GM10248 (cell line): ENCODE measurements around the gene PACS1.
"Not testable (repeated sequence)": the region's sequence is repeated elsewhere in the genome, so short reads cannot be mapped to it uniquely, and the experiment has no call there.

Experiments used
- CTCF ChIA-PET: fragments of 300-600 bp; sonication (Branson Sonifier 250); formaldehyde crosslinking; extraction: SDS; loops from one replicate; lab custom pipeline; 2021; ENCODE audit warnings: antibody characterized with exemption; lab: Yijun Ruan, JAX
- POLR2A ChIA-PET: fragments of 350-650 bp; sonication (Branson Sonifier 250); formaldehyde crosslinking; extraction: SDS; loops from one replicate; lab custom pipeline; 2020; ENCODE audit warnings: antibody characterized with exemption; lab: Yijun Ruan, JAX
- DNase-seq: peaks from one replicate; pipeline ENCODE4 v3.0.0; 2012; ENCODE audit errors: extremely low spot score
- TF ChIP-seq, protein P1 (sequence below): IDR thresholded peaks from 2 replicates; pipeline ENCODE4 v1.5.1; 2012; ENCODE audit warnings: mild to moderate bottlenecking, low read depth; ENCODE audit errors: extremely low read depth, missing control alignments, control extremely low read depth

Gene PACS1

DNA sequence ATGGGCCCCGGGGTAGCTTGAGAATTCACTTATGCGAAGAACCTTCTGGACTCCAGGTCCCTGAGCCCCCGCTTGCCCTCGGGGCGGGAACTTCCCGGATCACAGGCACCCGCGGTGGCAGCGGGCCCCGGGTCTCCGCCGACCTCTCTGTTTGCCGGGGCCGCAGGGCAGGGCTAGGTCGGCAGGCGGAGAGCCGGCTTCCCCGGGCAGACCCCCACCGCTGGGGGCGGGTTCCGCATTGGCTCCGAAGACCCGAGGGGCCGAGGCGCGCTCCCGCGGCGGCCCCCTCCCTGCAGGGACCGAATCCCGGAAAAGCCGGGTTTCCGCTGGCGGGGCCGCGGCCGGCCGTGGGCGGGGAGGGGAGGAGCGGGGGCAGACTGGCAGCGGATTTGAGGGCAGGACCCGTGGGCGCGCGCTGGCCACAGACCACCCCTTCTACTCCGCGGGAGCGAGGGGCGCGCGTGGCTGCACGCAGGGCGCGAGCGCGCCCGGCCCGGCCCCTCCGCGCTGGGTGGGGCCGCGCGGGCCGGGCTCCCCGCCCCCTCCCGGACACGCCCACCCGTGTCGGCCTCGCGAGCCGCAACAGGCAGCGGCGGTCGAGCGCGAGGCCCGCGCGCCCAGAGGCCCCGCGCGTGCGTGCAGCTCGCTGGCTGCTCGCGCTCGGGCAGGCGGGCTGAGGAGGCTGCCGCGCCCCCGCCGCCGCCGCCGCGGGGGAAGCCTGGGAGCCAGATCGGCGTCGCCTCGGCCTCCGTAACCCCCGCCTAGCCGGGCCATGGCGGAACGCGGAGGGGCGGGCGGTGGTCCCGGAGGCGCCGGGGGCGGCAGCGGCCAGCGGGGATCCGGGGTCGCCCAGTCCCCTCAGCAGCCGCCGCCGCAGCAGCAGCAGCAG is at the start of gene PACS1:
PACS1 (plus strand) TSS at position 558 of the 889 bp plus-strand sequence; CDS start at position 773, 215 bp downstream.
- POLR2A ChIA-PET = interaction anchor here (0.6 to 1.4 kb wide), 4 partner anchors 10 to 35 kb away, joined by 3 to 4 read pairs (median 3); no protein-coding TSS in a partner anchor
- DNase-seq = peak; percentile 90
- CTCF ChIA-PET = interaction anchor here (0.6 to 8.7 kb wide), 18 partner anchors 9 to 185 kb away, joined by 3 to 143 read pairs (median 6); partner anchors contain the start of genes CATSPER1 and SF3B2
- TF ChIP-seq, protein P1, sequence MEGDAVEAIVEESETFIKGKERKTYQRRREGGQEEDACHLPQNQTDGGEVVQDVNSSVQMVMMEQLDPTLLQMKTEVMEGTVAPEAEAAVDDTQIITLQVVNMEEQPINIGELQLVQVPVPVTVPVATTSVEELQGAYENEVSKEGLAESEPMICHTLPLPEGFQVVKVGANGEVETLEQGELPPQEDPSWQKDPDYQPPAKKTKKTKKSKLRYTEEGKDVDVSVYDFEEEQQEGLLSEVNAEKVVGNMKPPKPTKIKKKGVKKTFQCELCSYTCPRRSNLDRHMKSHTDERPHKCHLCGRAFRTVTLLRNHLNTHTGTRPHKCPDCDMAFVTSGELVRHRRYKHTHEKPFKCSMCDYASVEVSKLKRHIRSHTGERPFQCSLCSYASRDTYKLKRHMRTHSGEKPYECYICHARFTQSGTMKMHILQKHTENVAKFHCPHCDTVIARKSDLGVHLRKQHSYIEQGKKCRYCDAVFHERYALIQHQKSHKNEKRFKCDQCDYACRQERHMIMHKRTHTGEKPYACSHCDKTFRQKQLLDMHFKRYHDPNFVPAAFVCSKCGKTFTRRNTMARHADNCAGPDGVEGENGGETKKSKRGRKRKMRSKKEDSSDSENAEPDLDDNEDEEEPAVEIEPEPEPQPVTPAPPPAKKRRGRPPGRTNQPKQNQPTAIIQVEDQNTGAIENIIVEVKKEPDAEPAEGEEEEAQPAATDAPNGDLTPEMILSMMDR = no peak

DNA sequence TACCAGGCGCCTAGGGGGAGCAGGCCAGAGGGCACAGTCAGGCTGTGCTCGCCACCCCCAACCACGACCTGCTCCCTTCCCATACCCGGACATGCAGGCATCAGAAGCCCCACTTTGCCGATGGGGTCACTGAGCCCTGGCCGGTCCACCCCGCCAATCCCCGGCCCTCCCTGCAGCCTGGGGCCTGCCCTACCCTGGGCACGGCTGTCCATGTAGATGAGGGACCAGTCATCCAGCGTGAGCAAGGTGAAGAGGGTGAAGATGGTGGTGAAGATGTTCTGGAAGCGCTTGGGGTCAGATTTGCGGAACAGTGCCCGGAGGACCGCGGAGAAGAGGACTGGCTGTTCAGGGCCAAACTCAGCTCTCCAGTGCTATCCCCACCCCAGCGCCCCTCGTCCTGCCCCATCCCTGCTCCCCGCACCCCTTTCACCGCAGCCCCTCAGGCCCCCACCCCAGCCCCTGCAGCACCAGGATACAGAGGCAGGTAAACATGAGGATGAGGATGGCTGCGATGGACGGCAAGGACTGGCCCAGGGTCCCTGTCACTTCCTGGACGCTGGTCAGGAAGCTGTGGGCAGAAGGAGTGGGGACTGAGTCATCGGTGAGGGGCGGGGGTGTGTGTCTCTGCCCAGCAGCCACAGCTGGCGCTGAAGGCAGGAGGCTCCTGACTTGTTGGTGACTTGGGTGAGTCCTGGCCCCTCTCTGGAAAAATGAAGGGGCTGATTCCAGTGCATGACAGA is 49.3 kb upstream of the PACS1 start:
- TF ChIP-seq, protein P1 = no peak
- ChIA-PET CTCF (interaction anchor here (1.2 to 5.2 kb wide), 4 partner anchors 11 to 136 kb away, joined by 3 to 67 read pairs (median 30); partner anchors contain the start of genes BANF1, CST6 and EIF1AD), POLR2A (no interaction called here)
- no peak for DNase-seq

DNA sequence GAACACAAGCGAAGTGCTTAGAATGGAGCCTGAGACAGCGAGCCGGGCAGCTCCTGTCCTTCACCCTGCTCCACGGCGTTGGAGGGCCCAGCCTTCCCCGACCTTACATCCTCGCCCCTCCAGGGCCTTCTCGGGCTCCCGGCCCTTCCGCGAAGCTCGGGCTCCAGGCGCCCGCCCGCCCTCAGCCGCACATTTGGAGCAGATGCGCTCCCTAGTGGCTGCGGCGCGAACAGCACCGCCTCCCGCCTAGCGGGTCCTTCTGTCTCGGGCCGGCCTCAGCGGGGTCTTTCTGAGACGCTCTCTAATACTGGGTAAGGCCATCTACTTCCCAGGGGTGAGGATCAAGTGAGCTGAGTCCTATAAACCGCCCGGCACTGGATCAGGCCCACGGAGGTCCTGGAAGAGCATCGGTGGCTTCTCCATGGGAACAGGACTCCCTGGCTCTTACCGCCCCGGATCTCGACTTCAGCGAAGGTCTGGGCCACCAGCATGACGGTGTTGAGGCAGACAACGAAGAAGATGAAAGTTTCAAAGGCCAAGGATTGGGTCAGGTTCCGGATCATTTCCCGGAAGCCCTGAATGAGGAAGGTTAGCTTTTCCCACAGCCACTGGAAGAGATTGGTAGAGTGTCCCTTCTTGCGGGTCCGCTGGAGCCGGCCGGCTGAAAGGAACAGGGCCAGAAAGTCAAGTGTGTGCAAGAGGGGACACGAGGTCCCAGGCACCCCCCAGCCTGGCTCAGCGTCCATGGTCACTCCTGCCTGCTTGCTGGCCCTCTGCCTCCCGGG is 47.5 kb upstream of the PACS1 start:
- DNase-seq = peak; percentile 92
- ChIA-PET POLR2A (no interaction called here), CTCF (interaction anchor here (0.7 to 5.2 kb wide), 49 partner anchors 9 to 360 kb away, joined by 3 to 67 read pairs (median 4); partner anchors contain the start of genes BANF1, CCDC85B, CST6 and EFEMP2)
- TF ChIP-seq, protein P1 = peak; percentile 97

DNA sequence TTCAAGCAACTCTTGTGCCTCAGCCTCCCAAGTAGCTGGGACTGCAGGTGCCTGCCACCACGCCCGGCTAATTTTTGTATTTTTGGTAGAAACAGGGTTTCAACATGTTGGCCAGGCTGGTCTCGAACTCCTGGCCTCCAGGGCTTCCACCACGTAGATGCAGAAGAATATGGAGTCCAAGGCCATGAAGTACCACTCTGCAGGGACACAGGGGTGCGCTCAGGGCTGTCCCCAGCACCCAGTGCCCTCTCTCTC is 47.0 kb upstream of the PACS1 start:
- POLR2A ChIA-PET, DNase-seq: not testable (repeated sequence)
- CTCF ChIA-PET = interaction anchor here (0.6 to 5.2 kb wide), 30 partner anchors 8 to 360 kb away, joined by 3 to 67 read pairs (median 6); partner anchors contain the start of genes BANF1, CCDC85B, CST6 and EFEMP2

DNA sequence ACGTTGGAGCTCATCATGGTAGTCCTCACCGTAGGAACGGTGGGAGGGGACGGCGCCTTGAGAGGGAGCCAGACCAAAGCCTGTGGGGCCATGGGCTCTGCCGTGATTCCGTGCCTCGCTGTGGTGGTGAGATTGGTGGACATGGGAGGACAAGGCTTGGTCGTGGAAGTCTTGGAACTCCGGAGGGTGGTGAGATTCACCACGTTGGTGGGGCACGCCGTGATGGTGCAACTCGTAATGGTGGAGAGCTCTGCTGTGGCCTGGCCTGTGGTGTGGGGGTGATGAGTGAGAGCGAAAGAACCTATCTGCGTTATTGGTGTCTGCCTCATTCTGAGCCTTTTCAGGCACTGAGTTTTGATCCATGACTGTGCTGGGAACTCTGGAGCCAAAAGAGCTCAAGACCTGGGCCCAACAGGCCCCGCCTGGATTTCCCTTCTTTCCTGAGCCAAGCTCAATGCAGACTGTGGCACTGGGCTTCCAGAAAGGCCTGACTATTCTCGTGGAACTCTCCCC is 44.0 kb upstream of the PACS1 start, which contains the start of gene CATSPER1:
CATSPER1 (minus strand) TSS at position 463 of the 513 bp plus-strand sequence; CDS start at position 363, 100 bp downstream.
- CTCF ChIA-PET = interaction anchor here (1.5 to 3.8 kb wide), 3 partner anchors 19 to 141 kb away, joined by 3 to 25 read pairs (median 10); no protein-coding TSS in a partner anchor
- DNase-seq = no peak
- POLR2A ChIA-PET = no interaction called here
- TF ChIP-seq, protein P1 = no peak

DNA sequence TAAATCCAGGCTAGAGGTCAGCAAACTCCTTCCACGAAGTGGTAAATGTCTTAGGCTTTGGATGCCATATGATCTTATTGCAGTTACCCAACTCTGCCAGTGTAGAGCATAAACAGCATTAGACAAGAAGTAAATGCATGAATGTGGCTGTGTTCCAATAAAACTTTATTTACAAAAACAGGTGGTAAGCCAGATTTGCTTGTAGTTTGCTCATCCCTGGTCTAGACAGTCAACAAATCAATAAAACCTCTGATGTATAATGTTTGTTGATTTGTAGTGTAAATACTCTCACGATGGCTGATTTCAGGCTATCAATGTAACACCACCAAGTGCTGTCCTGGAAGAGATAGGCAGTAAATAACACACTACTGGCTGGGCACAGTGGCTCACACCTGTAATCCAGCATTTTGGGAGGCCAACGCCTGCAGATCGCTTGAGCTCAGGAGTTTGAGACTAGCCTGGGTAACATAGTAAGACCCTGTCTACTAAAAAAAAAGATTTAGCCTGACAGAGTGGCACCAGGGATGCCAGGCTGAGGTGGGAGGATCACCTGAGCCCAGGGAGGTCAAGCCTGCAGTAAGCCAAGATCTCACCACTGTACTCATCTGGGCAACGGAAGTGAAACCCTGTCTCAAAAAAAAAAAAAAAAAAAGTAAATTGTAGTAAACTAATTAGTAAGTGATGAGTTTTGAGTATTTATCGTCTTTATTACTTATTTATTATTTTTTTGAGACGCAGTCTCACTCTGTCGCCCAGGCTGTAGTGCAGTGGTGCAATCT is 36.9 kb upstream of the PACS1 start:
- ChIA-PET CTCF (interaction anchor here (8.0 kb wide), 1 partner anchor 13 kb away, joined by 52 read pairs; no protein-coding TSS in a partner anchor), POLR2A (no interaction called here)
- TF ChIP-seq, protein P1 = no peak
- DNase-seq = no peak
